ENCODE data around the gene TMEFF2. TPM values are rescaled to one million over a fixed set of nuclear protein-coding genes. Genes with fewer than 3 reads are reported as not detected.

TMEFF2 gene
- total and polyA plus RNA-seq, 2 of the 8 experiments (the other 6 are each of a cell fraction or from before 2014, with no cell fraction given): 0.91 to 3.7 TPM

- no peak overlapping the region for H3K9ac ChIP-seq (replicated peaks in 1 of 4; ENCODE audit: extremely low read depth in 1 of 4, low read depth in 3 of 4, low read length in 3 of 4)
- no peaks in the 10 kb centered on the region for H3K36me3 ChIP-seq (ENCODE audit: control insufficient read depth in 2 of 4, insufficient read depth in 4 of 4, low read length in 3 of 4)
- no peaks in the 10 kb centered on the region for H3K79me1 ChIP-seq (ENCODE audit: low read depth, low read length)
- POLR2A ChIA-PET (ENCODE audit: partially characterized antibody): no interaction called here
- no peak overlapping the region for H4K8ac ChIP-seq (ENCODE audit: extremely low read depth, insufficient read depth, low read length)
- no peak overlapping the region for H3K14ac ChIP-seq (ENCODE audit: insufficient read length)
- peak; percentile 99 for TF ChIP-seq BACH1 (IDR thresholded peaks at IDR 0.05; ENCODE audit: low read length)
- peak; percentile 93 for TF ChIP-seq MAFK (IDR thresholded peaks at IDR 0.05; ENCODE audit: low read depth, low read length)
- no peak for TF ChIP-seq EZH2 (IDR thresholded peaks at IDR 0.05; ENCODE audit: low read depth, low read length, severe bottlenecking)
- no peaks in the 10 kb centered on the region for H3K4me1 ChIP-seq (replicated peaks in 1 of 4; ENCODE audit: control insufficient read depth in 3 of 4, insufficient read depth in 4 of 4, low read length in 3 of 4)
- WGBS, 2 experiments (ENCODE audit: extremely low coverage in 1 of 2, insufficient coverage in 1 of 2, insufficient read length in 1 of 2, insufficient replicate concordance in 2 of 2, low coverage in 1 of 2, low lambda C conversion rate in 2 of 2, missing lambda C conversion rate in 1 of 2): 90% methylated on average over 3 of the region's 3 CpGs; no CpG with 5 or more reads in 1 of the 2 experiments
- H3K79me2 ChIP-seq (ENCODE audit: control insufficient read depth in 1 of 2, insufficient read depth in 2 of 2, low read length in 2 of 2): no peaks in the 10 kb centered on the region
- no peak overlapping the region for H3K23ac ChIP-seq (ENCODE audit: insufficient read length)
- H2BK5ac ChIP-seq (ENCODE audit: low read depth, low read length): no peak overlapping the region
- no peak overlapping the region for H3K4me3 ChIP-seq (ENCODE audit: extremely low read depth in 1 of 4, insufficient read depth in 2 of 4, low read depth in 3 of 4, low read length in 4 of 4)
- H2BK15ac ChIP-seq (ENCODE audit: low read length): no peak overlapping the region
- CTCF ChIA-PET (ENCODE audit: partially characterized antibody): interaction anchor here (1.4 to 2.4 kb wide), 2 partner anchors 80 to 210 kb away, joined by 3 to 15 read pairs; no protein-coding TSS in a partner anchor
- H3K23me2 ChIP-seq (ENCODE audit: low read depth, low read length): no peaks in the 10 kb centered on the region
- no peak overlapping the region for H3K18ac ChIP-seq (ENCODE audit: extremely low read depth, low read length)
- H2AK5ac ChIP-seq (ENCODE audit: low read depth, low read length): no peak overlapping the region
- no peak overlapping the region for H2BK20ac ChIP-seq (ENCODE audit: low read length)
- no peak overlapping the region for H3K56ac ChIP-seq (replicated peaks; ENCODE audit: insufficient read length, low read depth, low read length)
- H2BK12ac ChIP-seq (ENCODE audit: low read depth, low read length): no peak overlapping the region
- no peak overlapping the region for H3K27ac ChIP-seq (ENCODE audit: low read depth, low read length)
- DNase-seq (ENCODE audit: low read depth in 1 of 2, low spot score in 2 of 2): no peak
- H2AFZ ChIP-seq (ENCODE audit: low read length): no peak overlapping the region
- no peak overlapping the region for H3K4ac ChIP-seq (replicated peaks; ENCODE audit: insufficient read length, low read depth, low read length)
- no peaks in the 10 kb centered on the region for H3K27me3 ChIP-seq (replicated peaks in 1 of 4; ENCODE audit: control insufficient read depth in 3 of 4, extremely low read depth in 1 of 4, insufficient read depth in 3 of 4, low read length in 3 of 4)
- no peak overlapping the region for H4K5ac ChIP-seq (ENCODE audit: insufficient read length, low read depth, low read length)
- no peak for FAIRE-seq
- no peak overlapping the region for H4K91ac ChIP-seq (replicated peaks; ENCODE audit: insufficient read length, low read length)
- H3K4me2 ChIP-seq (ENCODE audit: insufficient read depth in 1 of 2, low read depth in 2 of 2, low read length in 2 of 2): no peak overlapping the region
- H3K9me3 ChIP-seq (ENCODE audit: insufficient read depth in 2 of 2, low read depth in 1 of 2, low read length in 1 of 2): no peaks in the 10 kb centered on the region
- H2BK120ac ChIP-seq (replicated peaks; ENCODE audit: low read depth, low read length): no peak overlapping the region
- no peaks in the 10 kb centered on the region for H4K20me1 ChIP-seq (replicated peaks in 1 of 2; ENCODE audit: control insufficient read depth in 1 of 2, insufficient read depth in 2 of 2, low read length in 2 of 2)
Observed at GRCh38 chr2:191950132-191950874, 244.4 kb downstream of the TMEFF2 start.

Measured in H1 (cell line).